IMR-90 (cell line): ENCODE data around the gene GABBR2.

ENCODE experiments used
- CEBPB ChIP-seq: IDR thresholded peaks from 2 replicates; pipeline ENCODE4 v1.6.1; 2012; ENCODE audit warnings: low read depth, low read length, improper control_type of control experiment
- CTCF ChIP-seq: conservative IDR thresholded peaks from 2 replicates; pipeline ENCODE4 v1.5.1; 2012; ENCODE audit warnings: mild to moderate bottlenecking, low read depth, low read length, improper control_type of control experiment
- MAFK ChIP-seq: IDR thresholded peaks from 2 replicates; pipeline ENCODE4 v1.6.1; 2012; ENCODE audit warnings: low read depth, low read length, improper control_type of control experiment
- MAZ ChIP-seq: IDR thresholded peaks from 2 replicates; pipeline ENCODE4 v1.6.1; 2012; ENCODE audit warnings: low read depth, mild to moderate bottlenecking, low read length, improper control_type of control experiment, moderate library complexity, borderline replicate concordance
- POLR2A ChIP-seq: IDR thresholded peaks from 2 replicates; pipeline ENCODE4 v1.6.1; 2012; ENCODE audit warnings: mild to moderate bottlenecking, low read depth, low read length
- RAD21 ChIP-seq: IDR thresholded peaks from 2 replicates; pipeline ENCODE4 v1.6.1; 2012; ENCODE audit warnings: low read length, improper control_type of control experiment
- RCOR1 ChIP-seq: IDR thresholded peaks from 2 replicates; pipeline ENCODE4 v1.6.1; 2012; ENCODE audit warnings: mild to moderate bottlenecking, low read length, improper control_type of control experiment; ENCODE audit not compliant: insufficient replicate concordance
- RFX5 ChIP-seq: IDR thresholded peaks from 2 replicates; pipeline ENCODE4 v1.8.0; 2012; ENCODE audit warnings: low read depth, mild to moderate bottlenecking, low read length, moderate library complexity
- USF2 ChIP-seq: fragments of 150-350 bp; IDR thresholded peaks from 2 replicates; pipeline ENCODE4 v1.6.1; 2017; ENCODE audit warnings: mild to moderate bottlenecking, antibody characterized with exemption, low read length, low read depth

GRCh38 chr9:98419260-98419603, 289.5 kb downstream of the GABBR2 start:
- TF ChIP-seq RAD21 = no peak
- TF ChIP-seq CTCF = no peak
- TF ChIP-seq CEBPB = no peak
- no peak for TF ChIP-seq USF2
- no peak for TF ChIP-seq POLR2A
- no peak for TF ChIP-seq MAZ
- no peak for TF ChIP-seq RCOR1
- no peak for TF ChIP-seq MAFK
- TF ChIP-seq RFX5 = no peak
